ENCODE data around the gene C19orf67.

The C19orf67 gene

DNA sequence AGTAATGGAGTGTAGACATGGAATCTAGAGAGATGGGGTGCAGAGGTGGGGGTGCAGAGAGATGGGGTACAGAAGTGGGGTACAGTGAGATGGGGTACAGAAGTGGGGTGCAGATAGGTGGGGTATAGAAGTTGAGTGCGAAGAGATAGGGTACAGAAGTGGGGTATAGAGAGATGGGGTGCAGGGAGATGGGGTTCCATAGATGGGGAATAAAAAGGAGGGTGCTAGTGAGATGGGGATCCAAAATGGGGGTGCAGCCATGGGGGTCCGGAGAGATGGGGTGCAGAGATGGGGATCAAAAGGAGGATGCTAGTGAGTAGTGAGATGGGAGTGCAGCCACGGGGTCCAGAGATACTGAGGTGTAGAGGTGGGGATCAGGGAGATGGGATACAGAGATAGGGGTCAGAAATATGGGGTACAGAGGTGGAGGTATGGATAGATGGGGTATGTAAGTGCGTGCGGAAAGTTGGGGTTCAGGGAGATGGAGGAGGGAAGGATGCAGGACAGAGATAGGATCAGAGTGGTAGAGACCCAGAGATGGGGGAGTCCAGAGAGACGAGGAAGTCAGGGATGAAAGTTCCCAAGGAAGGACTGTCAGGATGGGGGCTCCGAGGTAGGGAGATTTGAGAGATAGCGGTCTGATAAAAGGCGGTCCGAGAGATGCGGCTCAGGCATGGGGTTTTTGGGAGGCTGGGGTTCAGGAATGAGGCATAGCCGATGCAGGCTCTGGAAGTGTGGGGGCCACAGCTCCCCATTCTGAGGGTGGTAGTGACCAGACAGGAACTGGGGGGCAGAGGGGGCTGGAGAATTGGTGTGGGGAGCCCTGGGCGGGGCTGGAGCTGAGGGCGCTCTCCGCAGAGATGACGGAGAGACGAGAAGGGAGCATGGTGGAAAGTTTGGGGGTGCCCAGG, 27.1 kb downstream of the C19orf67 start:
- Mint-ChIP-seq H3K4me3 (peak overlapping the region; percentile 78), H3K4me1 (peaks cover 18% of the 10 kb centered on the region), H3K36me3 (ENCODE audit: low read depth) (no peaks in the 10 kb centered on the region), H3K27me3 (ENCODE audit: low read depth, poor library complexity) (peaks cover 95% of the 10 kb centered on the region), H3K27ac (no peak overlapping the region), H3K9me3 (no peaks in the 10 kb centered on the region)
- TF ChIP-seq, protein P1, sequence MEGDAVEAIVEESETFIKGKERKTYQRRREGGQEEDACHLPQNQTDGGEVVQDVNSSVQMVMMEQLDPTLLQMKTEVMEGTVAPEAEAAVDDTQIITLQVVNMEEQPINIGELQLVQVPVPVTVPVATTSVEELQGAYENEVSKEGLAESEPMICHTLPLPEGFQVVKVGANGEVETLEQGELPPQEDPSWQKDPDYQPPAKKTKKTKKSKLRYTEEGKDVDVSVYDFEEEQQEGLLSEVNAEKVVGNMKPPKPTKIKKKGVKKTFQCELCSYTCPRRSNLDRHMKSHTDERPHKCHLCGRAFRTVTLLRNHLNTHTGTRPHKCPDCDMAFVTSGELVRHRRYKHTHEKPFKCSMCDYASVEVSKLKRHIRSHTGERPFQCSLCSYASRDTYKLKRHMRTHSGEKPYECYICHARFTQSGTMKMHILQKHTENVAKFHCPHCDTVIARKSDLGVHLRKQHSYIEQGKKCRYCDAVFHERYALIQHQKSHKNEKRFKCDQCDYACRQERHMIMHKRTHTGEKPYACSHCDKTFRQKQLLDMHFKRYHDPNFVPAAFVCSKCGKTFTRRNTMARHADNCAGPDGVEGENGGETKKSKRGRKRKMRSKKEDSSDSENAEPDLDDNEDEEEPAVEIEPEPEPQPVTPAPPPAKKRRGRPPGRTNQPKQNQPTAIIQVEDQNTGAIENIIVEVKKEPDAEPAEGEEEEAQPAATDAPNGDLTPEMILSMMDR (IDR thresholded peaks at IDR 0.05) = no peak
- no peak for DNase-seq

DNA sequence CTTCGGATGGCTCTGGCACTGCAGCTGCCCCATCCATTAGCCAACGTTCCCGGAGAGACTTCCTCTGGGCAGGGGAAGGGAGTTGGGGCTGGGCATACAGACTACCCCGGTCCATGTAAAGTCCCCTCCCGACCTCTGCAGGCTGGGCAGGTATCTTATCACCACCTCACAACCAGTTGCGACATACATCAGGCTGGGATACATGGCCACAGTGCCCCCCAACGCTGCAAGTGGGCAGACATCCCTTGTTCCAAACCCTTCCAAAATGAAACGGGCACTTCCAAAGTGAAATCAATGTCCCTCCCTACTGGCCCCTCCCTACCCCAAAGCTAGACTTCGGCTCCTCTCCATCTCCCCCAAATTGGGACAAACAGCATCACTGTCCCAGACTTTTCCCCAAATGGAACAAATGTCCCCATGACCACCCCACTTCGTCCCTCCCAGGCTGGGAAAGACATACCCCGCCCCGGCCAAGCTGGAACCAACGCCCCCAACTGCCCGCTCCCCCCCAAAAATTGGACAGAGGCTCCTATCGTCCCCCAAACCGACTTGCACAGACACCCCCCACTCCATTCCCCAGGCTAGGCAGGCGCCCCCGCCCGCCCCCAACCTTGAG, 28.7 kb downstream of the C19orf67 start:
- no peak for DNase-seq
- Mint-ChIP-seq H3K4me3 (peak overlapping the region; percentile 74), H3K36me3 (ENCODE audit: low read depth) (peaks cover 5% of the 10 kb centered on the region), H3K27ac (no peak overlapping the region), H3K9me3 (no peaks in the 10 kb centered on the region), H3K4me1 (peaks cover 18% of the 10 kb centered on the region), H3K27me3 (ENCODE audit: low read depth, poor library complexity) (peaks cover 88% of the 10 kb centered on the region)
- TF ChIP-seq, protein P1 (IDR thresholded peaks at IDR 0.05) = no peak

- H3K4me1 Mint-ChIP-seq = peaks cover 15% of the 10 kb centered on the region
- H3K36me3 Mint-ChIP-seq (ENCODE audit: low read depth) = peaks cover 5% of the 10 kb centered on the region
- no peaks in the 10 kb centered on the region for H3K9me3 Mint-ChIP-seq
- H3K27me3 Mint-ChIP-seq (ENCODE audit: low read depth, poor library complexity) = peaks cover 81% of the 10 kb centered on the region
- H3K27ac Mint-ChIP-seq = no peak overlapping the region
- no peak overlapping the region for H3K4me3 Mint-ChIP-seq
- TF ChIP-seq, protein P1 (IDR thresholded peaks at IDR 0.05) = no peak
- no peak for DNase-seq
Measured at GRCh38 chr19:14056069-14056666, 29.4 kb downstream of the C19orf67 start.

- Mint-ChIP-seq H3K9me3 (no peaks in the 10 kb centered on the region), H3K27me3 (ENCODE audit: low read depth, poor library complexity) (peaks cover 74% of the 10 kb centered on the region), H3K4me1 (peaks cover 12% of the 10 kb centered on the region), H3K4me3 (no peak overlapping the region), H3K36me3 (ENCODE audit: low read depth) (peaks cover 5% of the 10 kb centered on the region), H3K27ac (no peak overlapping the region)
- TF ChIP-seq, protein P1 (IDR thresholded peaks at IDR 0.05) = no peak
- no peak for DNase-seq
Measured at GRCh38 chr19:14055396-14055795, 30.2 kb downstream of the C19orf67 start.

DNA sequence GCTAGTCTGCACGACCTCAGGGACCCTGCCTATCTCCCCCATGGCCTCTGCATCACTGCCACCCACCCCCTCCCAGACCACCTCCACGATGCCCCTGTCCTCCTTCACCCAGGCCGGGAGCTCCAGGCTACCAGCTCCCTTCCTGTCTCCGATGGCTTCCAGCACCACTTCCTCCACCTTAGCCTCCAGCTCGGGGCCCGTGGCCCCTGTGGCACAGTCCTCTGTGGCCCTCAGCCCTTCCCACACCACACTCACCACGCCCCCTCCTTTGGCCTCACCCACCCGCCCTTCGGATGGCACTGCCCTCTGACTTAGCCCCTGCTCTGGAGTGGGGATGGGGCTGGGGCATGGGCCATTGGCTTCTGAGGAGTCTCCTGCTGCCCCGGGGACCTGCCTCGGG, 30.9 kb downstream of the C19orf67 start:
- H3K4me3 Mint-ChIP-seq = no peak overlapping the region
- TF ChIP-seq, protein P1 (IDR thresholded peaks at IDR 0.05) = no peak
- H3K4me1 Mint-ChIP-seq = peaks cover 9% of the 10 kb centered on the region
- peaks cover 5% of the 10 kb centered on the region for H3K36me3 Mint-ChIP-seq (ENCODE audit: low read depth)
- H3K9me3 Mint-ChIP-seq = no peaks in the 10 kb centered on the region
- no peak for DNase-seq
- H3K27ac Mint-ChIP-seq = no peak overlapping the region
- H3K27me3 Mint-ChIP-seq (ENCODE audit: low read depth, poor library complexity) = peaks cover 69% of the 10 kb centered on the region

Measured in nephron progenitor cell (in vitro differentiated cells).